GM23338 (cell line): ENCODE data around the gene ABCA7.

Experiments
- CTCF ChIP-seq, 2 experiments: fragments of 200-600 bp in 1 of 2; sonication (generic) in 1 of 2; conservative IDR thresholded peaks; 2 replicates each; pipeline versions ENCODE4 v1.5.1 to v1.6.1; 2016 to 2017; ENCODE audit warnings: antibody characterized with exemption in 2 of 2, low read depth in 2 of 2, mild to moderate bottlenecking in 2 of 2, moderate library complexity in 1 of 2
- ETS1 ChIP-seq: IDR thresholded peaks from 2 replicates; pipeline ENCODE4 v1.6.1; 2016; ENCODE audit warnings: antibody characterized with exemption
- EZH2phosphoT487 ChIP-seq: fragments of 200-600 bp; sonication (generic); IDR thresholded peaks from one replicate; pipeline ENCODE4 v1.8.1; 2018; ENCODE audit warnings: antibody characterized with exemption; ENCODE audit not compliant: unreplicated experiment
- JUNB ChIP-seq: IDR thresholded peaks from one replicate; pipeline ENCODE4 v1.6.1; 2016; ENCODE audit warnings: antibody characterized with exemption; ENCODE audit not compliant: unreplicated experiment
- POLR2AphosphoS5 ChIP-seq: IDR thresholded peaks from 2 replicates; pipeline ENCODE4 v1.6.1; 2016; ENCODE audit warnings: antibody characterized with exemption, low read depth
- REST ChIP-seq: IDR thresholded peaks from one replicate; pipeline ENCODE4 v1.6.1; 2018; ENCODE audit warnings: antibody characterized with exemption; ENCODE audit not compliant: unreplicated experiment

GRCh38 chr19:1009041-1009980, 30.6 kb upstream of the ABCA7 start:
- TF ChIP-seq CTCF (conservative IDR thresholded peaks at IDR 0.05; ENCODE audit: low read depth in 2 of 2) (no peak), EZH2phosphoT487 (no peak), REST (no peak), POLR2AphosphoS5 (0 out of 2 replicates have a peak, but pooled peaks have one; percentile 1), ETS1 (no peak), JUNB (no peak)
